ENCODE results near the gene PIMREG.

- TF ChIP-seq CTCF (conservative IDR thresholded peaks at IDR 0.05) (no peak), EZH2 (IDR thresholded peaks at IDR 0.05; ENCODE audit: low read depth) (no peak)
Measured at GRCh38 chr17:6476810-6477179, 32.5 kb downstream of the PIMREG start.
